T-cell (primary cell): ENCODE results near the gene ELOVL4. TPM values are rescaled to one million over a fixed set of nuclear protein-coding genes. Genes with fewer than 3 reads are reported as not detected.

ENCODE experiments used
- ATAC-seq, 4 experiments: fragments of 200-7000 bp in 3 of 4; fragments of 150-1000 bp in 1 of 4; cut with Tn5 transposase; replicated peaks in 1 of 4; 1 replicate in 3 of 4; 2 replicates in 1 of 4; pipeline ENCODE4 v1.10.0; 2021; ENCODE audit warnings: moderate library complexity in 3 of 4, mild to moderate bottlenecking in 2 of 4, moderate number of reproducible peaks in 1 of 4
- CTCF ChIA-PET, 2 donors: fragments of 300-600 bp; sonication (Branson Sonifier 250); formaldehyde crosslinking; loops; one replicate each; lab custom pipeline; 2022; ENCODE audit warnings: antibody characterized with exemption in 2 of 2; lab: Charles Lee
- POLR2A ChIA-PET, 2 donors: fragments of 300-600 bp; sonication (Branson Sonifier 250); formaldehyde crosslinking; loops; one replicate each; lab custom pipeline; 2022; ENCODE audit warnings: antibody characterized with exemption in 2 of 2; lab: Charles Lee
- DNase-seq, 35 experiments: peaks; one replicate each; pipeline versions ENCODE4 v3.0.0 to v3.0.0-alpha.2; 2013 to 2023
- H3K27ac ChIP-seq: one replicate; pipeline ENCODE4 v1.5.1; 2013; ENCODE audit warnings: low read length
- H3K27me3 ChIP-seq, 2 experiments: replicated peaks in 1 of 2; 1 replicate in 1 of 2; 2 replicates in 1 of 2; pipeline versions ENCODE4 v1.6.1 to v1.7.0; 2013; ENCODE audit warnings: low read length in 1 of 2, mixed read lengths in 1 of 2; ENCODE audit not compliant: control insufficient read depth in 2 of 2, insufficient read depth in 2 of 2; ENCODE audit errors: extremely low read depth in 1 of 2
- H3K36me3 ChIP-seq, 2 donors: 1 replicate in 1 of 2; 2 replicates in 1 of 2; pipeline versions ENCODE4 v1.6.1 to v1.7.0; 2013; ENCODE audit warnings: low read length in 1 of 2; ENCODE audit not compliant: control insufficient read depth in 2 of 2, insufficient read depth in 1 of 2; ENCODE audit errors: extremely low read depth in 1 of 2
- H3K4me1 ChIP-seq, 2 experiments: 1 replicate in 1 of 2; 2 replicates in 1 of 2; pipeline versions ENCODE4 v1.6.1 to v1.7.0; 2013; ENCODE audit warnings: low read length in 2 of 2, mixed read lengths in 1 of 2; ENCODE audit not compliant: insufficient read depth in 2 of 2, control insufficient read depth in 1 of 2; ENCODE audit errors: extremely low read depth in 1 of 2
- H3K4me3 ChIP-seq, 2 donors: 1 replicate in 1 of 2; 2 replicates in 1 of 2; pipeline versions ENCODE4 v1.5.1 to v1.7.0; 2013; ENCODE audit warnings: mild to moderate bottlenecking in 2 of 2, low read length in 1 of 2, moderate library complexity in 1 of 2; ENCODE audit not compliant: control insufficient read depth in 1 of 2; ENCODE audit errors: extremely low read depth in 1 of 2
- H3K9me3 ChIP-seq: 2 replicates; pipeline ENCODE4 v1.7.0; 2013
- H3K27ac Mint-ChIP-seq, 2 donors: one replicate each; pipeline ENCODE4 v1.8.0; 2020 to 2021; ENCODE audit warnings: mild to moderate bottlenecking in 2 of 2, mixed read lengths in 2 of 2
- H3K27me3 Mint-ChIP-seq, 2 donors: one replicate each; pipeline ENCODE4 v1.8.0; 2021 to 2022; ENCODE audit warnings: mixed read lengths in 2 of 2
- H3K36me3 Mint-ChIP-seq: one replicate; pipeline ENCODE4 v1.8.0; 2021; ENCODE audit warnings: mixed read lengths
- H3K4me1 Mint-ChIP-seq, 3 donors: one replicate each; pipeline ENCODE4 v1.8.0; 2020 to 2022; ENCODE audit warnings: mixed read lengths in 3 of 3, mild to moderate bottlenecking in 1 of 3
- H3K4me3 Mint-ChIP-seq, 3 donors: one replicate each; pipeline ENCODE4 v1.8.0; 2020 to 2022; ENCODE audit warnings: mild to moderate bottlenecking in 3 of 3, mixed read lengths in 3 of 3, moderate library complexity in 3 of 3
- H3K9me3 Mint-ChIP-seq, 3 donors: one replicate each; pipeline ENCODE4 v1.8.0; 2020 to 2022; ENCODE audit warnings: mixed read lengths in 3 of 3
- WGBS: methylation state at CpG from one replicate; pipeline ENCODE4 v1.1.5; 2013; ENCODE audit warnings: missing lambda C conversion rate; ENCODE audit not compliant: insufficient coverage; 5-methylcytosine and 5-hydroxymethylcytosine counted together
- total RNA-seq, 35 experiments: library from RNA in 6 of 35; stranded (reverse) in 6 of 35; fragments of 120-200 nt in 1 of 35; gene quantifications; one replicate each; pipeline versions ENCODE4 v1.2.1 to v1.2.4 and lab custom pipeline; 2013 to 2026

Gene ELOVL4
- total RNA-seq, 5 donors from 2014 or later (not counting 1 experiment from before 2014, with no cell fraction given) = 0.58 to 2.6 (median 1.6) TPM

GRCh38 chr6:79928478-79928998 is 18.8 kb downstream of the ELOVL4 start:
- Mint-ChIP-seq H3K4me1 (peaks cover 9 to 14% (median 9%) of the 10 kb centered on the region in 3 donors), H3K27me3 (peaks cover 3 to 10% of the 10 kb centered on the region in 2 donors), H3K9me3 (no peaks in the 10 kb centered on the region), H3K36me3 (no peaks in the 10 kb centered on the region), H3K4me3 (peak overlapping the region in 1 of 3 donors; percentile 26), H3K27ac (no peak overlapping the region)
- H3K4me1 ChIP-seq = peaks cover 0 to 8% of the 10 kb centered on the region in 2 experiments
- no peaks in the 10 kb centered on the region for H3K36me3 ChIP-seq
- DNase-seq = no peak
- H3K27ac ChIP-seq = no peak overlapping the region
- ChIA-PET POLR2A (no interaction called here), CTCF (interaction anchor here in 1 of 2 donors (0.7 kb wide), 1 partner anchor 161 kb away, joined by 4 read pairs; no protein-coding TSS in a partner anchor)
- no peaks in the 10 kb centered on the region for H3K9me3 ChIP-seq
- ATAC-seq = no peak
- peaks cover 0 to 3% of the 10 kb centered on the region in 2 experiments for H3K27me3 ChIP-seq
- no peak overlapping the region for H3K4me3 ChIP-seq
- WGBS = no CpG with 5 or more reads among the region's 1 CpG

- peak overlapping the region in 1 of 3 donors; percentile 26 for H3K4me3 Mint-ChIP-seq
- peaks cover 0 to 8% of the 10 kb centered on the region in 2 experiments for H3K4me1 ChIP-seq
- no peaks in the 10 kb centered on the region for H3K9me3 Mint-ChIP-seq
- no peak overlapping the region for H3K27ac Mint-ChIP-seq
- ChIA-PET POLR2A (interaction anchor here in 1 of 2 donors (0.6 kb wide), 1 partner anchor 246 kb away, joined by 3 read pairs; no protein-coding TSS in a partner anchor), CTCF (interaction anchor here in 1 of 2 donors (0.6 to 0.7 kb wide), 2 partner anchors 58 to 162 kb away, joined by 3 to 4 read pairs; no protein-coding TSS in a partner anchor)
- no peak overlapping the region for H3K4me3 ChIP-seq
- no CpG with 5 or more reads among the region's 3 CpGs for WGBS
- DNase-seq = no peak
- H3K36me3 Mint-ChIP-seq = no peaks in the 10 kb centered on the region
- H3K27me3 ChIP-seq = no peaks in the 10 kb centered on the region
- no peak overlapping the region for H3K27ac ChIP-seq
- H3K36me3 ChIP-seq = no peaks in the 10 kb centered on the region
- peaks cover 9 to 14% (median 9%) of the 10 kb centered on the region in 3 donors for H3K4me1 Mint-ChIP-seq
- no peak for ATAC-seq
- no peaks in the 10 kb centered on the region for H3K9me3 ChIP-seq
- H3K27me3 Mint-ChIP-seq = peaks cover under 1 to 7% of the 10 kb centered on the region in 2 donors
Observed at GRCh38 chr6:79927758-79928157, 19.6 kb downstream of the ELOVL4 start.

- Histone ChIP-seq H3K27ac (no peak overlapping the region), H3K27me3 (no peaks in the 10 kb centered on the region), H3K36me3 (no peaks in the 10 kb centered on the region), H3K4me1 (peaks cover 0 to 3% of the 10 kb centered on the region in 2 experiments), H3K9me3 (no peaks in the 10 kb centered on the region), H3K4me3 (no peak overlapping the region)
- peaks cover 0 to 7% of the 10 kb centered on the region in 2 donors for H3K27me3 Mint-ChIP-seq
- no peak overlapping the region for H3K4me3 Mint-ChIP-seq
- CTCF ChIA-PET = no interaction called here
- DNase-seq (no peak), ATAC-seq (no peak)
- no peaks in the 10 kb centered on the region for H3K9me3 Mint-ChIP-seq
- H3K27ac Mint-ChIP-seq = no peak overlapping the region
- H3K4me1 Mint-ChIP-seq = peaks cover 6 to 9% (median 7%) of the 10 kb centered on the region in 3 donors
- no CpG with 5 or more reads among the region's 2 CpGs for WGBS
- peaks cover 3% of the 10 kb centered on the region for H3K36me3 Mint-ChIP-seq
- POLR2A ChIA-PET = no interaction called here
Observed at GRCh38 chr6:79923270-79923669, 24.1 kb downstream of the ELOVL4 start.

GRCh38 chr6:79922018-79922417 is 25.3 kb downstream of the ELOVL4 start:
- Mint-ChIP-seq H3K9me3 (no peaks in the 10 kb centered on the region), H3K27ac (no peak overlapping the region), H3K36me3 (peaks cover 5% of the 10 kb centered on the region), H3K27me3 (peaks cover 0 to 6% of the 10 kb centered on the region in 2 donors), H3K4me3 (no peak overlapping the region), H3K4me1 (no peaks in the 10 kb centered on the region)
- Histone ChIP-seq H3K4me1 (no peaks in the 10 kb centered on the region), H3K4me3 (no peak overlapping the region), H3K27me3 (no peaks in the 10 kb centered on the region), H3K27ac (no peak overlapping the region), H3K36me3 (no peaks in the 10 kb centered on the region), H3K9me3 (no peaks in the 10 kb centered on the region)
- DNase-seq (no peak), ATAC-seq (no peak)
- ChIA-PET CTCF (interaction anchor here in 1 of 2 donors (0.6 kb wide), 1 partner anchor 23 kb away, joined by 8 read pairs; no protein-coding TSS in a partner anchor), POLR2A (no interaction called here)
- no CpG with 5 or more reads among the region's 1 CpG for WGBS

- Mint-ChIP-seq H3K27me3 (peaks cover 0 to 6% of the 10 kb centered on the region in 2 donors), H3K9me3 (no peaks in the 10 kb centered on the region), H3K4me3 (no peak overlapping the region), H3K27ac (peak overlapping the region in 1 of 2 donors; percentile 67), H3K4me1 (peaks cover 0 to 12% (median 8%) of the 10 kb centered on the region in 3 donors), H3K36me3 (peaks cover 3% of the 10 kb centered on the region)
- H3K9me3 ChIP-seq = no peaks in the 10 kb centered on the region
- ATAC-seq (peak in 2 of 4 experiments; percentile 32 to 73), DNase-seq (peak in 5 of 35 experiments; percentile 0 to 10 (median 1))
- peaks cover 0 to 7% of the 10 kb centered on the region in 2 experiments for H3K4me1 ChIP-seq
- no peaks in the 10 kb centered on the region for H3K27me3 ChIP-seq
- POLR2A ChIA-PET = interaction anchor here in 1 of 2 donors (0.9 kb wide), 1 partner anchor 36 kb away, joined by 3 read pairs; no protein-coding TSS in a partner anchor
- no CpG with 5 or more reads among the region's 2 CpGs for WGBS
- CTCF ChIA-PET = interaction anchor here in 1 of 2 donors (1.2 to 1.5 kb wide), 2 partner anchors 36 to 45 kb away, joined by 4 read pairs; no protein-coding TSS in a partner anchor
- H3K4me3 ChIP-seq = no peak overlapping the region
- H3K36me3 ChIP-seq = no peaks in the 10 kb centered on the region
- no peak overlapping the region for H3K27ac ChIP-seq
Observed at GRCh38 chr6:79913369-79913768, 34.0 kb downstream of the ELOVL4 start.

GRCh38 chr6:79911992-79912391 is 35.4 kb downstream of the ELOVL4 start:
- no peak overlapping the region for H3K4me3 ChIP-seq
- CTCF ChIA-PET = interaction anchor here in 1 of 2 donors (0.6 kb wide), 1 partner anchor 194 kb away, joined by 4 read pairs; no protein-coding TSS in a partner anchor
- no CpG with 5 or more reads among the region's 1 CpG for WGBS
- H3K4me1 ChIP-seq = peaks cover 0 to 7% of the 10 kb centered on the region in 2 experiments
- no peaks in the 10 kb centered on the region for H3K27me3 ChIP-seq
- no peaks in the 10 kb centered on the region for H3K9me3 ChIP-seq
- H3K36me3 Mint-ChIP-seq = no peaks in the 10 kb centered on the region
- POLR2A ChIA-PET = no interaction called here
- no peak for ATAC-seq
- H3K27ac ChIP-seq = no peak overlapping the region
- no peak overlapping the region for H3K4me3 Mint-ChIP-seq
- no peak for DNase-seq
- no peak overlapping the region for H3K27ac Mint-ChIP-seq
- H3K9me3 Mint-ChIP-seq = no peaks in the 10 kb centered on the region
- H3K36me3 ChIP-seq = no peaks in the 10 kb centered on the region
- peaks cover 2 to 4% of the 10 kb centered on the region in 2 donors for H3K27me3 Mint-ChIP-seq
- H3K4me1 Mint-ChIP-seq = peaks cover 0 to 12% (median 8%) of the 10 kb centered on the region in 3 donors
